Right lobe of liver (tissue), 6 donors: Measurements from ENCODE around the gene STMN3. TPM values are rescaled to one million over a fixed set of nuclear protein-coding genes. Genes with fewer than 3 reads are reported as not detected.

ENCODE experiments used
- ATAC-seq, 4 donors: fragments of 200-7000 bp; cut with Tn5 transposase; one replicate each; pipeline ENCODE4 v1.9.1; 2020; ENCODE audit warnings: mild to moderate bottlenecking in 4 of 4, moderate library complexity in 4 of 4
- DNase-seq, 3 donors: peaks; one replicate each; pipeline ENCODE4 v3.0.0-alpha.2; 2020
- H3K27ac ChIP-seq, 3 donors: fragments of 200-600 bp; one replicate each; pipeline ENCODE4 v1.8.0; 2022
- H3K27me3 ChIP-seq, 2 donors: fragments of 200-600 bp; one replicate each; pipeline ENCODE4 v1.8.0; 2022
- H3K36me3 ChIP-seq, 4 donors: fragments of 200-600 bp; sonication (generic) in 1 of 4; one replicate each; pipeline versions ENCODE4 v1.5.1 to v1.8.0; 2017 to 2022; ENCODE audit warnings: control low read depth in 1 of 4
- H3K4me1 ChIP-seq, 4 donors: fragments of 200-600 bp; sonication (generic) in 1 of 4; one replicate each; pipeline versions ENCODE4 v1.5.1 to v1.8.0; 2017 to 2022; ENCODE audit warnings: control low read depth in 1 of 4
- H3K4me3 ChIP-seq, 3 donors: fragments of 200-600 bp; one replicate each; pipeline ENCODE4 v1.8.0; 2022
- H3K9me3 ChIP-seq, 4 donors: fragments of 200-600 bp; sonication (generic) in 1 of 4; one replicate each; pipeline versions ENCODE4 v1.5.1 to v1.8.0; 2017 to 2022; ENCODE audit warnings: control low read depth in 1 of 4
- CTCF ChIP-seq, 4 donors: fragments of 200-600 bp in 3 of 4; fragments of 450-650 bp in 1 of 4; IDR thresholded peaks; one replicate each; pipeline versions ENCODE4 v1.5.1 to v1.8.0; 2016 to 2022; ENCODE audit warnings: antibody characterized with exemption in 4 of 4, mild to moderate bottlenecking in 2 of 4
- POLR2A ChIP-seq: fragments of 450-650 bp; IDR thresholded peaks from one replicate; pipeline ENCODE4 v1.6.1; 2017; ENCODE audit warnings: antibody characterized with exemption, mild to moderate bottlenecking
- WGBS: methylation state at CpG from one replicate; pipeline ENCODE4 v1.1.6; 2018; ENCODE audit warnings: low coverage, low lambda C conversion rate; ENCODE audit not compliant: insufficient coverage; ENCODE audit errors: missing lambda C conversion rate; 5-methylcytosine and 5-hydroxymethylcytosine counted together
- intact Hi-C, 2 donors: fragments of 100-400 bp; cut with DNase I; formaldehyde crosslinking; loops; one replicate each; pipeline versions ENCODE4 v1.11.2 to v1.14.1; 2022
- total RNA-seq, 6 experiments: library from RNA; depleted of rRNA in 2 of 6; stranded (reverse); fragments of >200 nt in 2 of 6; fragmentation: NEBNext Ultra II Directional in 3 of 6; extraction: Animal tissue kit (Norgen Biotek cat#: 25700) in 3 of 6; gene quantifications; one replicate each; pipeline versions ENCODE4 v1.1.0 to v1.2.4, GENCODE V29; 2016 to 2023
- donor health status: DM: no; HTN: yes; CAD: no.
- donor health status: DM: no; HTN: no; CAD: no.
- donor health status: DM: no; HTN: no; CAD: no.
- donor health status: DM: no; HTN: yes; CAD: no.
- donor health status: DM: no; HTN: yes; CAD: no.

STMN3 gene
- total RNA-seq, 6 experiments from 2014 or later, result 0.43 to 1.6 (median 0.77) TPM

- no peaks in the 10 kb centered on the region for H3K27me3 ChIP-seq
- peaks cover 0 to 14% (median 5%) of the 10 kb centered on the region in 4 donors for H3K4me1 ChIP-seq
- DNase-seq (peak; percentile 20 to 51 (median 42)), ATAC-seq (no peak)
- no peaks in the 10 kb centered on the region for H3K9me3 ChIP-seq
- intact Hi-C loops, result no loop called here
- WGBS, result 81% methylated on average over 2 of the region's 43 CpGs
- peaks cover 0 to 15% (median 7%) of the 10 kb centered on the region in 4 donors for H3K36me3 ChIP-seq
- H3K4me3 ChIP-seq, result no peak overlapping the region
- no peak overlapping the region for H3K27ac ChIP-seq
- no peak for TF ChIP-seq POLR2A
These were observed 47.2 kb upstream of the STMN3 start for GRCh38 chr20:63700199-63701050.

GRCh38 chr20:63699466-63700198 is 46.4 kb upstream of the STMN3 start:
- intact Hi-C loops, result no loop called here
- 73% methylated on average over 4 of the region's 24 CpGs for WGBS
- peaks cover 0 to 14% (median 5%) of the 10 kb centered on the region in 4 donors for H3K4me1 ChIP-seq
- no peak overlapping the region for H3K27ac ChIP-seq
- no peak for TF ChIP-seq CTCF (IDR thresholded peaks at IDR 0.05)
- no peak for TF ChIP-seq POLR2A
- no peak for ATAC-seq
- H3K36me3 ChIP-seq, result peaks cover 0 to 7% (median 3%) of the 10 kb centered on the region in 4 donors
- no peak overlapping the region for H3K4me3 ChIP-seq
- H3K27me3 ChIP-seq, result no peaks in the 10 kb centered on the region
- no peaks in the 10 kb centered on the region for H3K9me3 ChIP-seq
- DNase-seq, result peak; percentile 22 to 51 (median 38)

GRCh38 chr20:63698739-63699465 is 45.7 kb upstream of the STMN3 start:
- Histone ChIP-seq H3K27ac (no peak overlapping the region), H3K36me3 (peaks cover 0 to 2% (median 0%) of the 10 kb centered on the region in 4 donors), H3K4me1 (peaks cover 0 to 14% (median 5%) of the 10 kb centered on the region in 4 donors), H3K4me3 (no peak overlapping the region), H3K9me3 (no peaks in the 10 kb centered on the region), H3K27me3 (no peaks in the 10 kb centered on the region)
- ATAC-seq (peak in 1 of 4 donors; percentile 12), DNase-seq (peak; percentile 35 to 52 (median 50))
- TF ChIP-seq POLR2A, result no peak
- no peak for TF ChIP-seq CTCF (IDR thresholded peaks at IDR 0.05)
- 63% methylated on average over 8 of the region's 19 CpGs for WGBS
- intact Hi-C loops, result no loop called here

- no peaks in the 10 kb centered on the region for H3K27me3 ChIP-seq
- intact Hi-C loops, result no loop called here
- ATAC-seq (no peak), DNase-seq (peak; percentile 26 to 47 (median 46))
- H3K4me3 ChIP-seq, result no peak overlapping the region
- H3K36me3 ChIP-seq, result no peaks in the 10 kb centered on the region
- 90% methylated on average over 3 of the region's 40 CpGs for WGBS
- H3K27ac ChIP-seq, result no peak overlapping the region
- H3K4me1 ChIP-seq, result peaks cover 0 to 14% (median 5%) of the 10 kb centered on the region in 4 donors
- no peaks in the 10 kb centered on the region for H3K9me3 ChIP-seq
- no peak for TF ChIP-seq POLR2A
- TF ChIP-seq CTCF (IDR thresholded peaks at IDR 0.05), result no peak
These were observed 44.8 kb upstream of the STMN3 start for GRCh38 chr20:63697868-63698545.
